ENCODE data around the gene CDH23. TPM values are rescaled to one million over a fixed set of nuclear protein-coding genes. Genes with fewer than 3 reads are reported as not detected.

The CDH23 gene
- total RNA-seq, 1 donor from 2014 or later = 4.5 TPM

DNA sequence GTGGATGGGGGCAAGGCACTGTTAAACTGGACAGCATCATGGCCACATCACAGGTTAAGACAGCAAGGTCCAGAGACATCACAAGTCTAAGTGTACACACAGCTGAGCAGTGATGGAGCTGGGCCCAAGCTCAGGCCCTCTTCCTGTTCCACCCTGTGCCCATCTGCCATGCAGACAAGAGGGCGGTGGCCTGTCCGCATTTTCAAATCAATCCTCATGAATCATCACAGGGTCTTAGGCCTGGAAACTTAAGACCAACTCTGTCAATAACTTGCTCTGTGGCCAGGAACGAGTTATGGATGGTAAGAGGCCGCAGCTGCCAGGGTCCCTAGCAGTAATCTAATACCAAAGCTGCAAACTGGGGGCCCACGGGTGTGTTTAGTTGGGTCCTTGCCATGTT lies 319.7 kb downstream of the CDH23 start:
- Histone ChIP-seq H3K4me1 (peaks cover 79% of the 10 kb centered on the region), H3K27me3 (ENCODE audit: low read depth) (no peaks in the 10 kb centered on the region), H3K27ac (replicated peaks) (no peak overlapping the region), H3K9me3 (replicated peaks) (no peaks in the 10 kb centered on the region), H3K4me3 (no peak overlapping the region), H3K36me3 (no peaks in the 10 kb centered on the region)
- TF ChIP-seq, protein P1, sequence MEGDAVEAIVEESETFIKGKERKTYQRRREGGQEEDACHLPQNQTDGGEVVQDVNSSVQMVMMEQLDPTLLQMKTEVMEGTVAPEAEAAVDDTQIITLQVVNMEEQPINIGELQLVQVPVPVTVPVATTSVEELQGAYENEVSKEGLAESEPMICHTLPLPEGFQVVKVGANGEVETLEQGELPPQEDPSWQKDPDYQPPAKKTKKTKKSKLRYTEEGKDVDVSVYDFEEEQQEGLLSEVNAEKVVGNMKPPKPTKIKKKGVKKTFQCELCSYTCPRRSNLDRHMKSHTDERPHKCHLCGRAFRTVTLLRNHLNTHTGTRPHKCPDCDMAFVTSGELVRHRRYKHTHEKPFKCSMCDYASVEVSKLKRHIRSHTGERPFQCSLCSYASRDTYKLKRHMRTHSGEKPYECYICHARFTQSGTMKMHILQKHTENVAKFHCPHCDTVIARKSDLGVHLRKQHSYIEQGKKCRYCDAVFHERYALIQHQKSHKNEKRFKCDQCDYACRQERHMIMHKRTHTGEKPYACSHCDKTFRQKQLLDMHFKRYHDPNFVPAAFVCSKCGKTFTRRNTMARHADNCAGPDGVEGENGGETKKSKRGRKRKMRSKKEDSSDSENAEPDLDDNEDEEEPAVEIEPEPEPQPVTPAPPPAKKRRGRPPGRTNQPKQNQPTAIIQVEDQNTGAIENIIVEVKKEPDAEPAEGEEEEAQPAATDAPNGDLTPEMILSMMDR (IDR thresholded peaks at IDR 0.05; ENCODE audit: borderline replicate concordance) = no peak
- no peak for DNase-seq
- intact Hi-C loops (cut with micrococcal nuclease) = no loop called here

DNA sequence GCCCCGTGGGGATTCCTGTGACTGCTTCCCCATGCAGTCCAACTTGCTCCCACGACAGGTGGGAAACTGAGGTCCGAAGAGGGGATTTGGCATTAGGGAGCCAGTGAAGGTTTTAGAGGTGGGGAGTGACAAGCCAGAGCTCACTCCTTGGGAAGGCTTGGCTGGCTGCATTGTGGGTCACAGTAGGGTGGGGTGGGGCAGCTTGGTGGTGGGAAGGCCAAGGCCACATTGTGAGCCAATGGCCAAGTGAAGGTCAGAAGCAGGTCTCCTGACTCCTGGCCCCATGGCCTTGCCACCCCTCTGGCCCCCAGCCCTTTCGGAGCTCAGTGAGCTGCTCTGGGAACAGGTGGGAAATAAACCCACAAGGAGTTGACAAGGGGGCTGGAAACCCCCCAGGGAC lies 320.3 kb downstream of the CDH23 start:
- intact Hi-C loops (cut with micrococcal nuclease) = no loop called here
- H3K4me1 ChIP-seq = peaks cover 79% of the 10 kb centered on the region
- no peak for DNase-seq
- peak overlapping the region; percentile 72 for H3K27ac ChIP-seq (replicated peaks)
- TF ChIP-seq, protein P1 (IDR thresholded peaks at IDR 0.05; ENCODE audit: borderline replicate concordance) = no peak
- no peaks in the 10 kb centered on the region for H3K36me3 ChIP-seq
- no peaks in the 10 kb centered on the region for H3K27me3 ChIP-seq (ENCODE audit: low read depth)
- H3K9me3 ChIP-seq (replicated peaks) = no peaks in the 10 kb centered on the region
- no peak overlapping the region for H3K4me3 ChIP-seq

DNA sequence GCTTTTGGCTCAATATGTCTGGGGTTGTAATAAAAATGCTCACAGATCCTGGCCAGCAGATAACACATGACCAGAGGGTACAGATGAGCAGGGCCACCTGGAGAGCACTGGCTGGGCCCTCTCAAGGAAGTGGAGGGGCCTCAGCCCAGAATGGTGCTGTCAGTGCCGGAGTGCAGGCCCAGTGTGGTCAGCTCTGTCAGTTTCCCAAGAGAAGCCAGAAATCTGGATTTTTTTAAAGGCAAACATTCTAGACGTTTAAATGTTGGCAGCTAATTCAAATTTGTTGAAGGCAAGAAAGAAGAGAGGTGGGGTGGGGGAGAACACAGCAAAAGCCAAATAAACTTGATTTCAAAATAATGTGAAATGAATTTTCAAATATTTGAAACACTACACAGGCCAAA lies 320.8 kb downstream of the CDH23 start:
- Histone ChIP-seq H3K9me3 (replicated peaks) (no peaks in the 10 kb centered on the region), H3K4me3 (no peak overlapping the region), H3K27ac (replicated peaks) (peak overlapping the region; percentile 72), H3K36me3 (no peaks in the 10 kb centered on the region), H3K27me3 (ENCODE audit: low read depth) (no peaks in the 10 kb centered on the region), H3K4me1 (peaks cover 74% of the 10 kb centered on the region)
- intact Hi-C loops (cut with micrococcal nuclease) = no loop called here
- TF ChIP-seq, protein P1 (IDR thresholded peaks at IDR 0.05; ENCODE audit: borderline replicate concordance) = no peak
- DNase-seq = no peak

DNA sequence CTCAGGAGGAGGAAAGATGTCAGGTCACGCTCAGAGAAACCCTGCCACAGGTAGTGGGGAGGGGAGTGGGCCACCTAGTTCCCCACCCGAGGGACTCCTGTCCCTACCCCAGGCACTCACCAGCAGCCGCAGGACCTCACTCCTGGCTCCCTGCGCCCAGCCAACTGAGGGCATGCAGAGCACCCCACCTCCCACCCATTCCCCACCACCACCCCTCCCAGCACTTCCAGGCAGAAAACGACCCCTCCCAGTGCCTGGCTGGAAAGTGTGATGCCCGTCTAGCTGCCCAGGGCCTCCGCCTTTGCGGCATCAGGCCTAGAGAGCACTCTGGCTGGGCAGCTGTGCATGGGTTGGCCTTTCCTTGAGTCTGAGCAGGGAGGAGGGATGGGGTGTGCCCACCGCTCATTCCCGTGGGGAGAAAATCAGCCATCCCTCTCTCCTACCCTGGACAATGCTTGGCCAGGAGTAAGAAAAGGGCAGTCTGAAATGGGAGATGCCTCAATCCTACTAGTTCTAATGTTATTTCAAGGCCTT lies 321.5 kb downstream of the CDH23 start:
- peaks cover 67% of the 10 kb centered on the region for H3K4me1 ChIP-seq
- intact Hi-C loops (cut with micrococcal nuclease) = no loop called here
- TF ChIP-seq, protein P1 (IDR thresholded peaks at IDR 0.05; ENCODE audit: borderline replicate concordance) = no peak

DNA sequence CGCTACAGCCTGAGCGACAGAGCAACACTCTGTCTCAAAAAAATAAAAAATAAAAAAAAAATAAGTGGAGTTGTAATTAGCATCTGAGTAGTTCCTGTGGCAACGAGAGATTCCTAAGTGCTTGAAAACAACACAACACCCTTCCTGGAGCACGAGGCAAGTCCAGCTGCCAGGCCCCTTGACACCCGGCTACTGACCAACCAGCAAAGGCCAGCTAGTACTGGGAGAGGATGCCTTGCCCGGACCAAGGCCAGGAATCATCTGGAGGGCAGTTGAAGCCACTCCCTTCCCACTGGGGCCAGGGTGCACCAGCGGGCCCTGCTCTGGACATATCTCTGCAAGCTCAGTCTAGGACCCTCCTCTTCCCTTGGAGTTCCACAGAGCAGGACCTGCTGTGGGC lies 322.3 kb downstream of the CDH23 start:
- H3K27ac ChIP-seq (replicated peaks) = peak overlapping the region; percentile 72
- DNase-seq = peak; percentile 62
- intact Hi-C loops (cut with micrococcal nuclease) = no loop called here
- no peaks in the 10 kb centered on the region for H3K36me3 ChIP-seq
- no peaks in the 10 kb centered on the region for H3K9me3 ChIP-seq (replicated peaks)
- no peaks in the 10 kb centered on the region for H3K27me3 ChIP-seq (ENCODE audit: low read depth)
- TF ChIP-seq, protein P1 (IDR thresholded peaks at IDR 0.05; ENCODE audit: borderline replicate concordance) = no peak
- peaks cover 59% of the 10 kb centered on the region for H3K4me1 ChIP-seq
- H3K4me3 ChIP-seq = no peak overlapping the region

More for the DNA sequence above, 321.5 kb downstream of the CDH23 start:
- H3K27me3 ChIP-seq (ENCODE audit: low read depth) = no peaks in the 10 kb centered on the region
- no peaks in the 10 kb centered on the region for H3K36me3 ChIP-seq
- peak overlapping the region; percentile 72 for H3K27ac ChIP-seq (replicated peaks)
- no peak overlapping the region for H3K4me3 ChIP-seq
- H3K9me3 ChIP-seq (replicated peaks) = no peaks in the 10 kb centered on the region
- DNase-seq = no peak
